H1 (cell line): ENCODE measurements around the gene KCNA2.

Experiments used
- CTBP2 ChIP-seq: IDR thresholded peaks from 2 replicates; pipeline ENCODE4 v1.7.0; 2011; ENCODE audit warnings: borderline replicate concordance, mild to moderate bottlenecking, moderate library complexity, mixed read lengths, low read length; ENCODE audit not compliant: insufficient read depth, insufficient read length
- RFX5 ChIP-seq: IDR thresholded peaks from 2 replicates; pipeline ENCODE4 v1.6.1; 2011; ENCODE audit warnings: low read depth, low read length, improper control_type of control experiment, borderline replicate concordance

- TF ChIP-seq CTBP2: no peak
- no peak for TF ChIP-seq RFX5
These were observed 12.3 kb downstream of the KCNA2 start for GRCh38 chr1:110593902-110594301.
